IPS DF 6.9 (cell line): ENCODE measurements around the gene SNX33.

Source experiments
- DNase-seq: peaks from one replicate; pipeline ENCODE4 v3.0.0-alpha.2; 2013; ENCODE audit warnings: low read depth, low spot score
- H3K27ac ChIP-seq: one replicate; pipeline ENCODE4 v1.5.1; 2013; ENCODE audit warnings: low read length, control low read depth
- H3K27me3 ChIP-seq: 2 replicates; pipeline ENCODE4 v1.6.1; 2013; ENCODE audit warnings: mild to moderate bottlenecking, low read length; ENCODE audit not compliant: control insufficient read depth, insufficient read depth
- H3K36me3 ChIP-seq: 2 replicates; pipeline ENCODE4 v1.6.1; 2013; ENCODE audit warnings: low read length; ENCODE audit not compliant: control insufficient read depth, insufficient read depth
- H3K4me1 ChIP-seq: 2 replicates; pipeline ENCODE4 v1.6.1; 2013; ENCODE audit warnings: low read length; ENCODE audit not compliant: control insufficient read depth, insufficient read depth
- H3K4me3 ChIP-seq: 2 replicates; pipeline ENCODE4 v1.5.1; 2013; ENCODE audit warnings: mild to moderate bottlenecking, low read length
- H3K9me3 ChIP-seq: 2 replicates; pipeline ENCODE4 v1.6.1; 2013; ENCODE audit warnings: low read length, inconsistent platforms; ENCODE audit not compliant: control insufficient read depth, insufficient read depth
- WGBS: extraction: QIAGEN DNeasy Blood & Tissue Kit; methylation state at CpG from one replicate; pipeline ENCODE4 v1.1.7; 2013; ENCODE audit warnings: mixed read lengths, missing lambda C conversion rate; ENCODE audit not compliant: insufficient read length, insufficient coverage; 5-methylcytosine and 5-hydroxymethylcytosine counted together

Gene SNX33

DNA sequence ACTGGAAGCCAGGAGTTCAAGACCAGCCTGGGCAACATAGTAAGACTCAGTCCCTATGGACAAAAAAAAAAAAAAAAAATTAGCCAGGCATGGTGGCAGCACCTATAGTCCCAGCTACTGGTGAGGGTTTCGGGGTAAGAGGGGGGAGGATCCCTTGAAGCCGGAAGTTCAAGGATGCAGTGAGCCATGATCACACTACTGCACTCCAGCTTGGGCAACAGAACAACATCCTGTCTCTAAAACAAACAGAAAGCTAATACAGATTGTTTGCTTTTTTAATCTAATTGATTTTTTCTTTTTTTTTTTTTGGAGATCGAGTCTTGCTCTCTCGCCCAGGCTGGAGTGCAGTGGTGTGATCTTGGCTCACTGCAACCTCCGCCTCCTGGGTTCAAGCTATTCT is 6.1 kb upstream of the SNX33 start:
- no peaks in the 10 kb centered on the region for H3K9me3 ChIP-seq
- 0 out of 2 replicates have a peak, but pooled peaks cover 4% of the 10 kb centered on the region for H3K4me1 ChIP-seq
- WGBS = no CpG with 5 or more reads among the region's 5 CpGs
- H3K27me3 ChIP-seq = no peaks in the 10 kb centered on the region; the same call in 1 of the 2 replicates
- DNase-seq = no peak
- no peak overlapping the region for H3K27ac ChIP-seq
- no peak overlapping the region for H3K4me3 ChIP-seq
- H3K36me3 ChIP-seq = no peaks in the 10 kb centered on the region

GRCh38 chr15:75644376-75644775 is 3.3 kb upstream of the SNX33 start:
- H3K27me3 ChIP-seq = no peaks in the 10 kb centered on the region; the same call in 1 of the 2 replicates
- peaks cover 6% of the 10 kb centered on the region for H3K4me1 ChIP-seq
- H3K36me3 ChIP-seq = no peaks in the 10 kb centered on the region
- DNase-seq = no peak
- H3K27ac ChIP-seq = no peak overlapping the region
- WGBS = no CpG with 5 or more reads among the region's 2 CpGs
- no peaks in the 10 kb centered on the region for H3K9me3 ChIP-seq
- no peak overlapping the region for H3K4me3 ChIP-seq

GRCh38 chr15:75646112-75646943 is 1.4 kb upstream of the SNX33 start:
- no CpG with 5 or more reads among the region's 5 CpGs for WGBS
- DNase-seq = no peak
- Histone ChIP-seq H3K36me3 (no peaks in the 10 kb centered on the region; the same call in 1 of the 2 replicates), H3K9me3 (no peaks in the 10 kb centered on the region), H3K27ac (no peak overlapping the region), H3K4me3 (peak overlapping the region; percentile 69; the same call in 1 of the 2 replicates), H3K4me1 (peaks cover 8% of the 10 kb centered on the region), H3K27me3 (no peaks in the 10 kb centered on the region; the same call in 1 of the 2 replicates)

DNA sequence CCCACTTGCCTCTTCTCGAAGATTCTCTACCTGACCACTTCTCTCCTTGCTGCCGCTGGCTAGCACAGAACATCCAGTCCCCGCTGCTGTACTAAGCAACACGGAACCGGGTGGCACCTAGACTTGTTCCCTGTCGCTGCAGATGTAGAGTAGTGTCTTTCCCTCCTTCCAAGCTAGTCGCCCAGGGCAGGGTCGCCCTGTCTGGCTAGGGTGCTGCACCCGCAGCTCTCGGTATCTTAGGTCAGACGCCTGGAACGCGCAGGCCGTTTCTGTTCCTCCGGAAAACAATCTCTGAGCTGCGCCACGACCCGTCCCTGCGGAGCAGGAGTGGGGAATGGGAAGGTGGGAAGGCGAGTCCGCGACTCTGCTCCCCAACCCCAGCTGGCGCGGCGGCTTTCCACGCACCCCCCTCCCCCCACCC is 758 bp upstream of the SNX33 start:
- H3K4me1 ChIP-seq = peaks cover 9% of the 10 kb centered on the region
- H3K4me3 ChIP-seq = peak overlapping the region; percentile 69
- H3K36me3 ChIP-seq = no peaks in the 10 kb centered on the region; the same call in 1 of the 2 replicates
- H3K9me3 ChIP-seq = no peaks in the 10 kb centered on the region
- WGBS = no CpG with 5 or more reads among the region's 26 CpGs
- no peak overlapping the region for H3K27ac ChIP-seq
- no peaks in the 10 kb centered on the region; the same call in 1 of the 2 replicates for H3K27me3 ChIP-seq
- DNase-seq = no peak

- no peaks in the 10 kb centered on the region for H3K9me3 ChIP-seq
- peaks cover 9% of the 10 kb centered on the region for H3K4me1 ChIP-seq
- H3K36me3 ChIP-seq = no peaks in the 10 kb centered on the region; the same call in 1 of the 2 replicates
- H3K27ac ChIP-seq = no peak overlapping the region
- peak overlapping the region; percentile 69; the same call in 1 of the 2 replicates for H3K4me3 ChIP-seq
- no CpG with 5 or more reads among the region's 34 CpGs for WGBS
- DNase-seq = no peak
- no peaks in the 10 kb centered on the region; the same call in 1 of the 2 replicates for H3K27me3 ChIP-seq
These were observed 666 bp downstream of the SNX33 start for GRCh38 chr15:75648156-75649000.

DNA sequence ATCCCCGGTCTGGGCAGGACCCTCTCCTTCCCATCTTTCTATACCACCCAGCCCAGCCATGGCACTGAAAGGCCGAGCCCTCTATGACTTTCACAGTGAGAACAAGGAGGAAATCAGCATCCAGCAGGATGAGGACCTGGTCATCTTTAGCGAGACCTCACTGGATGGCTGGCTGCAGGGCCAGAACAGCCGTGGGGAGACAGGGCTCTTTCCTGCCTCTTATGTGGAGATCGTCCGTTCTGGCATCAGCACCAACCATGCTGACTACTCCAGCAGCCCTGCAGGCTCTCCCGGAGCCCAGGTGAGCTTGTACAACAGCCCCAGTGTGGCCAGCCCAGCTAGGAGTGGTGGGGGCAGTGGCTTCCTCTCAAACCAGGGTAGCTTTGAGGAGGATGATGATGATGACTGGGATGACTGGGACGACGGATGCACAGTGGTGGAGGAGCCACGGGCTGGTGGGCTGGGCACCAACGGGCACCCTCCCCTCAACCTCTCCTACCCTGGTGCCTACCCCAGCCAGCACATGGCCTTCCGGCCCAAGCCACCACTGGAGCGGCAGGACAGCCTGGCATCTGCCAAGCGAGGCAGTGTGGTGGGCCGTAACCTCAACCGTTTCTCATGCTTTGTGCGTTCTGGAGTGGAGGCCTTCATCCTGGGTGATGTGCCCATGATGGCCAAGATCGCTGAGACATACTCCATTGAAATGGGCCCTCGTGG is 1.5 kb downstream of the SNX33 start:
- DNase-seq = no peak
- H3K36me3 ChIP-seq = no peaks in the 10 kb centered on the region; the same call in 1 of the 2 replicates
- no peaks in the 10 kb centered on the region for H3K9me3 ChIP-seq
- peak overlapping the region; percentile 69; the same call in 1 of the 2 replicates for H3K4me3 ChIP-seq
- no CpG with 5 or more reads among the region's 19 CpGs for WGBS
- no peak overlapping the region for H3K27ac ChIP-seq
- H3K4me1 ChIP-seq = peaks cover 9% of the 10 kb centered on the region
- no peaks in the 10 kb centered on the region; the same call in 1 of the 2 replicates for H3K27me3 ChIP-seq

DNA sequence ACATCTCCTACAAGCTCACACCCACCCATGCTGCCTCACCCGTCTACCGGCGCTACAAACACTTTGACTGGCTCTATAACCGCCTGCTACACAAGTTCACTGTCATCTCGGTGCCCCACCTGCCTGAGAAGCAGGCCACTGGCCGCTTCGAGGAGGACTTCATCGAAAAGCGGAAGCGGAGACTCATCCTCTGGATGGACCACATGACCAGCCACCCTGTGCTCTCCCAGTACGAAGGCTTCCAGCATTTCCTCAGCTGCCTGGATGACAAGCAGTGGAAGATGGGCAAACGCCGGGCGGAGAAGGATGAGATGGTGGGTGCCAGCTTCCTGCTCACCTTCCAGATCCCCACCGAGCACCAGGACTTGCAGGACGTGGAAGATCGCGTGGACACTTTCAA is 2.1 kb downstream of the SNX33 start:
- H3K4me3 ChIP-seq = no peak overlapping the region

DNA sequence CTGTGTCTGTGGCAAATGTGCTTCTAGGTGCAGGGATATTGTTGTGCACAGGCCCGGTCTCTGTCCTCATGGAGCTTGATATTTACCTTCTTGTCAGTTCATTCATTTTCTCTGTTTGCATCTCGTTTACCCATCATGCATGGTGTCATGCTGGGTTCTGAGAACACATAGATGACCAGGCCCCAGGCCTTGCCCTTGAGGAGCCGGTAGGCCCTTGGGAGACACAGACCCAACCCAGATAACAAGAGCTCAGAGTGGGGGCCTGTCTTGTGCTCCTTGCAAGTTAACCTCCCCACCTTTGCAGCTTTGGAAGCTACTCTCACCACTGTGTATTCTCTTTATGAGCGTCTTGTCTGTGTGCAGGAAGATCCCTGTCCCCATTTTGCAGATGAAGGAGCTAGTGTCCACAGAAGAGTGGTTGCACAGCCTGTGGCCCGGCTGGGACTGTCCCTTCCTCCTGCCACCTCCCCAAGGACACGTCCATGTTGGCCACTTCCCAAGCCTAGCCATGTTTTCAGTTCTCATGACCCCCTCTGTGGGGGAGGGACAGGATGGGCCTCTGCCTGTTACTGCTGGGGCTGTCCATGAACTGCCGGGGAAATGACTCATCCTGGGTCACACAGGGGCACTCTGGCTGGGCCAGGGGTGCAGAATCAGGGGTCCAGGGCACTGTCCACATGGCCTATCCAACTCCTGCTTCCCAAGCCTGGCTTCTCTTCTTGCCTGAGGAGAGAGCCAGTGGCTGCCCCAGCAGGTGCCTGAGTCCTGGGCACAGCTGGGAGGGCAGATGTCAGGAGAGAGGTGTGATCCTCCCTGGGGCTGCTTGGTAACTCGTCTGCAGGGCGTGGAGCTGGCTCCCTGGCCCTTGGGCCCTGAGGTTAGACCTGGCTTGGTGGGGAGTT is 3.4 kb downstream of the SNX33 start:
- no peaks in the 10 kb centered on the region; the same call in 1 of the 2 replicates for H3K27me3 ChIP-seq
- H3K36me3 ChIP-seq = no peaks in the 10 kb centered on the region; the same call in 1 of the 2 replicates
- H3K4me3 ChIP-seq = no peak overlapping the region
- DNase-seq = no peak
- peaks cover 9% of the 10 kb centered on the region for H3K4me1 ChIP-seq
- no peak overlapping the region for H3K27ac ChIP-seq
- WGBS = no CpG with 5 or more reads among the region's 9 CpGs
- H3K9me3 ChIP-seq = no peaks in the 10 kb centered on the region

More for the DNA sequence above, 2.1 kb downstream of the SNX33 start:
- no CpG with 5 or more reads among the region's 18 CpGs for WGBS
- no peak for DNase-seq
- Histone ChIP-seq H3K36me3 (no peaks in the 10 kb centered on the region; the same call in 1 of the 2 replicates), H3K4me1 (peaks cover 9% of the 10 kb centered on the region), H3K27ac (no peak overlapping the region), H3K27me3 (no peaks in the 10 kb centered on the region; the same call in 1 of the 2 replicates), H3K9me3 (no peaks in the 10 kb centered on the region)

DNA sequence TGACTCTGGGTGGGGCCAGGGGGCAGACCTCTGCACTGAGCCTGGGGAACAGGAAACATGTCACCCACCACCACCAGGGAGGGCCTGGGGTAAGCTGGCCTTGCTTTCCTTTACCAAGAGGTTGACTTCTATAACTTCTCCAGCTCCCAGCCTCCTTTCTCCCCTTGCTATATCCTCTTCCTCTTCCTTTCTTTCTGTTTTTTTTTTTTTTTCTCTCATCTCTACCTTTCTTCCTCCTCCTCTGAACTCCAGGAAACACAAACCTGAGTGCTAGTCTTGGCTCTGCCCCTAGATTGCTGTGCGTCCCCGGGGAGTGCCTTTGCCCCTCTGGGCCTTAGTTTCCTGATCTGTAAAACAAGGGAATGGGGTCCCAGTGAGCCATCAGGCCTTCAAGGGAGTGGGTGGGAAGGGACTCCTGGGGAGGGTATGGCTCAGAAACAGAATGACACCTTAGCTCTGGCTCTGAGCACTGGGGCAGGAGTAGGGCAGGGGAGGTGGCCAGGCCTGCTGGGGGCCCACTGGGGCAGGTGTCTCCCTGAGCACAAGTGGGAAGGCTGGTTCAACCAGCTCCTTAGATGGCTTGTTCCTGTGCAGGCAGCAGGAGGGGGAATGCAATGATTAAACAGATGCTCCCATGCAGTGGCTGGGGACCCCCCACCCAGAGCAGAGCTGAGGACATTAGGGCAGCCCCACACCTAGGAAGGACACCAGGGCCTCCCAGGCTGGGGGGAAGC is 4.3 kb downstream of the SNX33 start:
- Histone ChIP-seq H3K27me3 (no peaks in the 10 kb centered on the region), H3K36me3 (no peaks in the 10 kb centered on the region; the same call in 1 of the 2 replicates), H3K9me3 (no peaks in the 10 kb centered on the region), H3K4me1 (peaks cover 9% of the 10 kb centered on the region), H3K27ac (no peak overlapping the region), H3K4me3 (no peak overlapping the region)
- no peak for DNase-seq
- WGBS = no CpG with 5 or more reads among the region's 2 CpGs
